ENCODE data around the gene NXF1.
"Not testable (repeated sequence)": the region's sequence is repeated elsewhere in the genome, so short reads cannot be mapped to it uniquely, and the experiment has no call there.

The NXF1 gene

GRCh38 chr11:62805076-62805892 lies at the start of gene NXF1:
NXF1 (minus strand) TSS chr11:62805440; CDS start chr11:62805356, 84 bp downstream.
- peak; percentile 89 to 95 for DNase-seq (ENCODE audit: low spot score in 2 of 2)
- in situ Hi-C loops (cut with MboI; ENCODE audit: low sequenced_read_pairs), result no loop called here
- Histone ChIP-seq H3K36me3 (replicated peaks) (peaks cover 33% of the 10 kb centered on the region), H3K4me1 (peaks cover 4% of the 10 kb centered on the region), H3K4me3 (peak within 1 kb of the TSS; percentile 68), H3K27me3 (ENCODE audit: low read depth) (no peaks in the 10 kb centered on the region), H3K9me3 (no peaks in the 10 kb centered on the region)

- Histone ChIP-seq H3K4me1 (peaks cover 12% of the 10 kb centered on the region), H3K27me3 (ENCODE audit: low read depth) (no peaks in the 10 kb centered on the region), H3K9me3 (no peaks in the 10 kb centered on the region), H3K36me3 (replicated peaks) (peaks cover 45% of the 10 kb centered on the region), H3K4me3 (peak overlapping the region; percentile 96)
- in situ Hi-C loops (cut with MboI; ENCODE audit: low sequenced_read_pairs), result no loop called here
- no peak for DNase-seq (ENCODE audit: low spot score in 2 of 2)
Observed at GRCh38 chr11:62854013-62854824, 49.0 kb upstream of the NXF1 start.

GRCh38 chr11:62853279-62853965 lies 48.2 kb upstream of the NXF1 start:
- in situ Hi-C loops (cut with MboI; ENCODE audit: low sequenced_read_pairs), result no loop called here
- Histone ChIP-seq H3K27me3 (ENCODE audit: low read depth) (no peaks in the 10 kb centered on the region), H3K9me3 (no peaks in the 10 kb centered on the region), H3K4me3 (peak overlapping the region; percentile 96), H3K4me1 (peaks cover 11% of the 10 kb centered on the region), H3K36me3 (replicated peaks) (peaks cover 44% of the 10 kb centered on the region)
- DNase-seq (ENCODE audit: low spot score in 2 of 2), result no peak

- Histone ChIP-seq H3K4me1 (peaks cover 9% of the 10 kb centered on the region), H3K4me3 (peak overlapping the region; percentile 96)
- in situ Hi-C loops (cut with MboI; ENCODE audit: low sequenced_read_pairs), result no loop called here
Observed at GRCh38 chr11:62852523-62853188, 47.4 kb upstream of the NXF1 start.

GRCh38 chr11:62851807-62852522 lies 46.7 kb upstream of the NXF1 start:
- Histone ChIP-seq H3K4me1 (peaks cover 9% of the 10 kb centered on the region), H3K27me3 (ENCODE audit: low read depth) (no peaks in the 10 kb centered on the region), H3K36me3 (replicated peaks) (peaks cover 41% of the 10 kb centered on the region), H3K4me3 (no peak overlapping the region; the same call in 1 of the 2 replicates), H3K9me3 (no peaks in the 10 kb centered on the region)
- DNase-seq (ENCODE audit: low spot score in 2 of 2), result no peak
- in situ Hi-C loops (cut with MboI; ENCODE audit: low sequenced_read_pairs), result no loop called here

More at GRCh38 chr11:62852523-62853188, 47.4 kb upstream of the NXF1 start:
- Histone ChIP-seq H3K36me3 (replicated peaks) (peaks cover 44% of the 10 kb centered on the region), H3K9me3 (no peaks in the 10 kb centered on the region), H3K27me3 (ENCODE audit: low read depth) (no peaks in the 10 kb centered on the region)
- no peak for DNase-seq (ENCODE audit: low spot score in 2 of 2)

GRCh38 chr11:62850911-62851806 lies 45.9 kb upstream of the NXF1 start:
- in situ Hi-C loops (cut with MboI; ENCODE audit: low sequenced_read_pairs), result no loop called here
- Histone ChIP-seq H3K9me3 (no peaks in the 10 kb centered on the region), H3K4me1 (peaks cover 9% of the 10 kb centered on the region), H3K4me3 (no peak overlapping the region; the same call in 1 of the 2 replicates), H3K36me3 (replicated peaks) (peaks cover 40% of the 10 kb centered on the region), H3K27me3 (ENCODE audit: low read depth) (no peaks in the 10 kb centered on the region)
- DNase-seq (ENCODE audit: low spot score in 2 of 2), result peak; percentile 58 to 67

- H3K4me3 ChIP-seq, result no peak overlapping the region
- H3K27me3 ChIP-seq (ENCODE audit: low read depth), result no peaks in the 10 kb centered on the region
- H3K36me3 ChIP-seq (replicated peaks), result peaks cover 12% of the 10 kb centered on the region
- H3K4me1 ChIP-seq, result peaks cover 2% of the 10 kb centered on the region
- in situ Hi-C loops (cut with MboI; ENCODE audit: low sequenced_read_pairs), result no loop called here
- no peak for DNase-seq (ENCODE audit: low spot score in 2 of 2)
- no peaks in the 10 kb centered on the region for H3K9me3 ChIP-seq
Observed at GRCh38 chr11:62847767-62848314, 42.6 kb upstream of the NXF1 start.

- in situ Hi-C loops (cut with MboI; ENCODE audit: low sequenced_read_pairs), result no loop called here
- no peak for DNase-seq (ENCODE audit: low spot score in 2 of 2)
- no peaks in the 10 kb centered on the region for H3K36me3 ChIP-seq (replicated peaks)
Observed at GRCh38 chr11:62846177-62846576, 40.9 kb upstream of the NXF1 start.

GRCh38 chr11:62844154-62844553 lies 38.9 kb upstream of the NXF1 start:
- 0 out of 2 replicates have a peak, but pooled peaks cover 2% of the 10 kb centered on the region for H3K36me3 ChIP-seq (replicated peaks)
- in situ Hi-C loops (cut with MboI; ENCODE audit: low sequenced_read_pairs), result no loop called here
- no peak for DNase-seq (ENCODE audit: low spot score in 2 of 2)
- H3K4me1 ChIP-seq, result peaks cover 15% of the 10 kb centered on the region
- no peaks in the 10 kb centered on the region for H3K27me3 ChIP-seq (ENCODE audit: low read depth)
- H3K4me3 ChIP-seq, result no peak overlapping the region
- H3K9me3 ChIP-seq, result no peaks in the 10 kb centered on the region

More at GRCh38 chr11:62846177-62846576, 40.9 kb upstream of the NXF1 start:
- Histone ChIP-seq H3K4me3 (no peak overlapping the region), H3K9me3 (no peaks in the 10 kb centered on the region), H3K4me1 (peaks cover 11% of the 10 kb centered on the region), H3K27me3 (ENCODE audit: low read depth) (no peaks in the 10 kb centered on the region)

GRCh38 chr11:62843466-62843865 lies 38.2 kb upstream of the NXF1 start:
- no peak for DNase-seq (ENCODE audit: low spot score in 2 of 2)
- Histone ChIP-seq H3K4me1 (peaks cover 15% of the 10 kb centered on the region), H3K4me3 (no peak overlapping the region), H3K36me3 (replicated peaks) (0 out of 2 replicates have a peak, but pooled peaks cover 4% of the 10 kb centered on the region), H3K27me3 (ENCODE audit: low read depth) (no peaks in the 10 kb centered on the region), H3K9me3 (no peaks in the 10 kb centered on the region)
- in situ Hi-C loops (cut with MboI; ENCODE audit: low sequenced_read_pairs), result no loop called here

GRCh38 chr11:62842891-62843290 lies 37.7 kb upstream of the NXF1 start:
- in situ Hi-C loops (cut with MboI; ENCODE audit: low sequenced_read_pairs); H3K4me3 ChIP-seq; H3K36me3 ChIP-seq (replicated peaks); DNase-seq (ENCODE audit: low spot score in 2 of 2); H3K27me3 ChIP-seq (ENCODE audit: low read depth); H3K9me3 ChIP-seq: not testable (repeated sequence)
- H3K4me1 ChIP-seq, result peaks cover 18% of the 10 kb centered on the region

Data from HAP-1 (cell line).